OCI-LY3 (cell line): ENCODE data around the gene JAKMIP1.

Source experiments
- H2AFZ ChIP-seq: fragments of 200-600, 300-600 bp; shearing (Covaris generic); 2 replicates; pipeline ENCODE4 v1.6.0; 2014; ENCODE audit warnings: antibody characterized with exemption, low read depth, low read length
- H3K27ac ChIP-seq: fragments of 200-600, 300-600 bp; sonication (generic); 2 replicates; pipeline ENCODE4 v1.5.1; 2014; ENCODE audit warnings: mild to moderate bottlenecking, low read length, moderate library complexity, mixed read lengths
- H3K27me3 ChIP-seq: fragments of 200-600, 300-600 bp; sonication (generic); 2 replicates; pipeline ENCODE4 v1.6.1; 2014; ENCODE audit warnings: low read depth, low read length, mixed read lengths
- H3K36me3 ChIP-seq: fragments of 200-600, 300-600 bp; sonication (generic); replicated peaks from 2 replicates; pipeline ENCODE3; 2014; ENCODE audit warnings: low read depth, low read length, mixed read lengths
- H3K4me1 ChIP-seq: fragments of 300-600, 200-600 bp; sonication (generic); 2 replicates; pipeline ENCODE4 v1.6.1; 2014; ENCODE audit warnings: low read length, mixed read lengths
- H3K4me2 ChIP-seq: fragments of 200-600, 300-600 bp; sonication (generic); 2 replicates; pipeline ENCODE4 v1.6.1; 2014; ENCODE audit warnings: low read length, mixed read lengths
- H3K4me3 ChIP-seq: fragments of 300-600, 200-600 bp; sonication (generic); 2 replicates; pipeline ENCODE4 v1.5.1; 2014; ENCODE audit warnings: antibody characterized with exemption, mild to moderate bottlenecking, low read length, moderate library complexity
- H3K79me2 ChIP-seq: fragments of 300-600, 200-600 bp; shearing (Covaris generic); 2 replicates; pipeline ENCODE4 v1.6.1; 2014; ENCODE audit warnings: mild to moderate bottlenecking, low read length, mixed read lengths
- H3K9ac ChIP-seq: fragments of 300-600, 200-600 bp; shearing (Covaris generic); 2 replicates; pipeline ENCODE4 v1.6.0; 2014; ENCODE audit warnings: mild to moderate bottlenecking, low read length, moderate library complexity
- H3K9me3 ChIP-seq: fragments of 200-600, 300-600 bp; shearing (Covaris generic); 2 replicates; pipeline ENCODE4 v1.6.1; 2014; ENCODE audit warnings: low read length, mixed read lengths; ENCODE audit not compliant: insufficient read depth
- H4K20me1 ChIP-seq: fragments of 200-600, 300-600 bp; sonication (generic); 2 replicates; pipeline ENCODE4 v1.6.1; 2016; ENCODE audit warnings: low read length, mixed read lengths; ENCODE audit not compliant: insufficient read depth
- CTCF ChIP-seq: fragments of 200-600, 300-600 bp; sonication (generic); IDR thresholded peaks from 2 replicates; pipeline ENCODE4 v1.5.1; 2014; ENCODE audit warnings: antibody characterized with exemption, low read length, low read depth
- EZH2phosphoT487 ChIP-seq: fragments of 200-600 bp; shearing (Covaris generic); IDR thresholded peaks from 2 replicates; pipeline ENCODE4 v1.6.1; 2018; ENCODE audit warnings: antibody characterized with exemption, mixed run types, low read depth

The JAKMIP1 gene

GRCh38 chr4:6046526-6047129 lies 153.7 kb downstream of the JAKMIP1 start:
- Histone ChIP-seq H3K4me3 (no peak overlapping the region), H3K79me2 (no peaks in the 10 kb centered on the region), H3K27me3 (no peaks in the 10 kb centered on the region), H3K9ac (no peak overlapping the region), H2AFZ (no peak overlapping the region), H3K4me2 (no peak overlapping the region), H3K27ac (no peak overlapping the region), H3K4me1 (no peaks in the 10 kb centered on the region), H3K9me3 (no peaks in the 10 kb centered on the region), H4K20me1 (no peaks in the 10 kb centered on the region), H3K36me3 (no peaks in the 10 kb centered on the region)
- no peak for TF ChIP-seq EZH2phosphoT487
- no peak for TF ChIP-seq CTCF

- Histone ChIP-seq H3K4me2 (no peak overlapping the region), H3K4me3 (no peak overlapping the region), H2AFZ (no peak overlapping the region), H3K4me1 (no peaks in the 10 kb centered on the region), H3K36me3 (no peaks in the 10 kb centered on the region), H3K79me2 (no peaks in the 10 kb centered on the region), H3K9me3 (no peaks in the 10 kb centered on the region), H3K27ac (no peak overlapping the region), H3K9ac (no peak overlapping the region), H4K20me1 (no peaks in the 10 kb centered on the region), H3K27me3 (no peaks in the 10 kb centered on the region)
- TF ChIP-seq CTCF (no peak), EZH2phosphoT487 (no peak)
Measured at GRCh38 chr4:6044805-6045204, 155.5 kb downstream of the JAKMIP1 start.

- no peak for TF ChIP-seq EZH2phosphoT487
- TF ChIP-seq CTCF = no peak
- Histone ChIP-seq H3K9me3 (no peaks in the 10 kb centered on the region), H3K79me2 (no peaks in the 10 kb centered on the region), H4K20me1 (no peaks in the 10 kb centered on the region), H2AFZ (no peak overlapping the region), H3K4me1 (no peaks in the 10 kb centered on the region), H3K36me3 (no peaks in the 10 kb centered on the region), H3K4me3 (no peak overlapping the region), H3K27ac (no peak overlapping the region), H3K4me2 (no peak overlapping the region), H3K27me3 (0 out of 2 replicates have a peak, but pooled peaks cover 2% of the 10 kb centered on the region), H3K9ac (no peak overlapping the region)
Measured at GRCh38 chr4:6044276-6044675, 156.1 kb downstream of the JAKMIP1 start.

GRCh38 chr4:6043843-6044242 lies 156.5 kb downstream of the JAKMIP1 start:
- no peak overlapping the region for H3K4me3 ChIP-seq
- no peak overlapping the region for H3K27ac ChIP-seq
- H3K27me3 ChIP-seq = 0 out of 2 replicates have a peak, but pooled peaks cover 2% of the 10 kb centered on the region
- no peaks in the 10 kb centered on the region for H3K4me1 ChIP-seq
- H3K9ac ChIP-seq = no peak overlapping the region
- H3K9me3 ChIP-seq = no peaks in the 10 kb centered on the region
- H3K79me2 ChIP-seq = no peaks in the 10 kb centered on the region
- H3K4me2 ChIP-seq = no peak overlapping the region
- H2AFZ ChIP-seq = no peak overlapping the region
- no peaks in the 10 kb centered on the region for H3K36me3 ChIP-seq
- no peak for TF ChIP-seq EZH2phosphoT487
- no peaks in the 10 kb centered on the region for H4K20me1 ChIP-seq
